Measurements from ENCODE around the gene ZSWIM7. TPM values are rescaled to one million over a fixed set of nuclear protein-coding genes. Genes with fewer than 3 reads are reported as not detected.
"Not testable (repeated sequence)": the region's sequence is repeated elsewhere in the genome, so short reads cannot be mapped to it uniquely, and the experiment has no call there.

ZSWIM7 gene
- total RNA-seq, 1 donor from 2014 or later: 41.6 TPM

GRCh38 chr17:15998031-15998562 is 1.4 kb downstream of the ZSWIM7 start:
- DNase-seq: no peak

- DNase-seq: no peak
Measured at GRCh38 chr17:15996322-15996721, 3.2 kb downstream of the ZSWIM7 start.

GRCh38 chr17:15981646-15982580 is 17.6 kb downstream of the ZSWIM7 start:
- DNase-seq: no peak

- no peak for DNase-seq
Measured at GRCh38 chr17:15981208-15981607, 18.3 kb downstream of the ZSWIM7 start.

GRCh38 chr17:15979013-15979412 is 20.5 kb downstream of the ZSWIM7 start:
- not testable (repeated sequence) for DNase-seq

GRCh38 chr17:15978606-15979005 is 20.9 kb downstream of the ZSWIM7 start:
- DNase-seq: no peak

- DNase-seq: no peak
Measured at GRCh38 chr17:15977894-15978293, 21.6 kb downstream of the ZSWIM7 start.

- DNase-seq: no peak
Measured at GRCh38 chr17:15973834-15974233, 25.7 kb downstream of the ZSWIM7 start.

GRCh38 chr17:15973016-15973415 is 26.5 kb downstream of the ZSWIM7 start:
- no peak for DNase-seq

- DNase-seq: no peak
Measured at GRCh38 chr17:15972497-15972951, 27.0 kb downstream of the ZSWIM7 start.

- DNase-seq: no peak
Measured at GRCh38 chr17:15971882-15972281, 27.6 kb downstream of the ZSWIM7 start.

- no peak for DNase-seq
Measured at GRCh38 chr17:15971098-15971678, 28.3 kb downstream of the ZSWIM7 start.

- no peak for DNase-seq
Measured at GRCh38 chr17:15970500-15970899, 29.0 kb downstream of the ZSWIM7 start.

- no peak for DNase-seq
Measured at GRCh38 chr17:15969463-15969862, 30.0 kb downstream of the ZSWIM7 start.

GRCh38 chr17:15967706-15968399 is 31.7 kb downstream of the ZSWIM7 start:
- DNase-seq: no peak

- DNase-seq: no peak
Measured at GRCh38 chr17:15966879-15967248, 32.6 kb downstream of the ZSWIM7 start.

GRCh38 chr17:15966183-15966878 is 33.2 kb downstream of the ZSWIM7 start:
- DNase-seq: no peak

- DNase-seq: no peak
Measured at GRCh38 chr17:15965528-15965927, 34.0 kb downstream of the ZSWIM7 start.

GRCh38 chr17:15963670-15964110 is 35.8 kb downstream of the ZSWIM7 start:
- no peak for DNase-seq

GRCh38 chr17:15958484-15958854 is 41.0 kb downstream of the ZSWIM7 start:
- no peak for DNase-seq

GRCh38 chr17:15957608-15958307 is 41.7 kb downstream of the ZSWIM7 start:
- DNase-seq: no peak

All from tongue (tissue), 2 donors.